GM21529 (cell line): Measurements from ENCODE around the gene MESD.

Experiments used
- ATAC-seq: cut with Tn5 transposase; IDR thresholded peaks from one replicate; pipeline ENCODE4 v1.9.1; 2021; ENCODE audit not compliant: unreplicated experiment

The MESD gene

GRCh38 chr15:80992006-80992405 lies 2.4 kb upstream of the MESD start:
- no peak for ATAC-seq

- peak; percentile 21 for ATAC-seq
Measured at GRCh38 chr15:80991421-80991820, 1.8 kb upstream of the MESD start.

GRCh38 chr15:80990955-80991354 lies 1.3 kb upstream of the MESD start:
- ATAC-seq = no peak

- ATAC-seq = peak; percentile 1
Measured at GRCh38 chr15:80989081-80989517, 520 bp downstream of the MESD start.

- no peak for ATAC-seq
Measured at GRCh38 chr15:80988148-80988796, 1.3 kb downstream of the MESD start.

GRCh38 chr15:80986487-80986886 lies 3.1 kb downstream of the MESD start:
- ATAC-seq = no peak

- ATAC-seq = no peak
Measured at GRCh38 chr15:80985981-80986380, 3.6 kb downstream of the MESD start.

GRCh38 chr15:80984856-80985255 lies 4.8 kb downstream of the MESD start:
- no peak for ATAC-seq

- no peak for ATAC-seq
Measured at GRCh38 chr15:80982839-80983238, 6.8 kb downstream of the MESD start.

- ATAC-seq = no peak
Measured at GRCh38 chr15:80982205-80982604, 7.4 kb downstream of the MESD start.

- ATAC-seq = no peak
Measured at GRCh38 chr15:80979538-80980200, 9.9 kb downstream of the MESD start.

GRCh38 chr15:80978685-80979329 lies 10.8 kb downstream of the MESD start:
- no peak for ATAC-seq

- ATAC-seq = no peak
Measured at GRCh38 chr15:80977627-80978036, 12.0 kb downstream of the MESD start.

GRCh38 chr15:80976851-80977250 lies 12.8 kb downstream of the MESD start:
- no peak for ATAC-seq

GRCh38 chr15:80974914-80975313 lies 14.7 kb downstream of the MESD start:
- no peak for ATAC-seq

- ATAC-seq = no peak
Measured at GRCh38 chr15:80972276-80972675, 17.3 kb downstream of the MESD start.

- ATAC-seq = no peak
Measured at GRCh38 chr15:80971143-80971542, 18.5 kb downstream of the MESD start.

GRCh38 chr15:80970658-80971057 lies 19.0 kb downstream of the MESD start:
- ATAC-seq = no peak

GRCh38 chr15:80970018-80970657 lies 19.5 kb downstream of the MESD start:
- ATAC-seq = peak; percentile 56

- ATAC-seq = no peak
Measured at GRCh38 chr15:80969316-80969715, 20.3 kb downstream of the MESD start.

- no peak for ATAC-seq
Measured at GRCh38 chr15:80967991-80968510, 21.6 kb downstream of the MESD start.

- ATAC-seq = no peak
Measured at GRCh38 chr15:80967451-80967850, 22.2 kb downstream of the MESD start.
